Liver (tissue), 9 donors: Measurements from ENCODE around the gene SLC7A14. TPM values are rescaled to one million over a fixed set of nuclear protein-coding genes. Genes with fewer than 3 reads are reported as not detected.

Experiments
- DNase-seq: peaks from one replicate; pipeline ENCODE4 v3.0.0-alpha.2; 2017; ENCODE audit warnings: low spot score
- H3K27ac ChIP-seq, 2 donors: one replicate each; pipeline ENCODE4 v1.7.0; 2013; ENCODE audit warnings: inconsistent platforms in 2 of 2, low read length in 2 of 2, control low read depth in 1 of 2, low read depth in 1 of 2, mild to moderate bottlenecking in 1 of 2
- H3K27me3 ChIP-seq, 4 donors: one replicate each; pipeline versions ENCODE4 v1.6.1 to v1.7.0; 2013; ENCODE audit warnings: low read length in 3 of 4, inconsistent platforms in 1 of 4, mild to moderate bottlenecking in 1 of 4, moderate library complexity in 1 of 4; ENCODE audit not compliant: control insufficient read depth in 4 of 4, insufficient read depth in 4 of 4
- H3K36me3 ChIP-seq, 4 donors: one replicate each; pipeline versions ENCODE4 v1.6.1 to v1.7.0; 2013; ENCODE audit warnings: low read length in 3 of 4, mild to moderate bottlenecking in 3 of 4, low read depth in 1 of 4, moderate library complexity in 1 of 4; ENCODE audit not compliant: control insufficient read depth in 4 of 4, insufficient read depth in 3 of 4
- H3K4me1 ChIP-seq, 4 donors: one replicate each; pipeline versions ENCODE4 v1.6.1 to v1.7.0; 2013; ENCODE audit warnings: low read length in 3 of 4, mild to moderate bottlenecking in 3 of 4, moderate library complexity in 1 of 4; ENCODE audit not compliant: control insufficient read depth in 4 of 4, insufficient read depth in 4 of 4
- H3K4me3 ChIP-seq, 3 donors: one replicate each; pipeline versions ENCODE4 v1.6.1 to v1.7.0; 2013; ENCODE audit warnings: low read length in 3 of 3, control low read depth in 1 of 3, low read depth in 1 of 3, mild to moderate bottlenecking in 1 of 3
- H3K9ac ChIP-seq, 2 donors: one replicate each; pipeline ENCODE4 v1.7.0; 2013; ENCODE audit warnings: low read length in 2 of 2, mild to moderate bottlenecking in 2 of 2, moderate library complexity in 2 of 2, control low read depth in 1 of 2, low read depth in 1 of 2
- H3K9me3 ChIP-seq, 4 donors: one replicate each; pipeline versions ENCODE4 v1.6.1 to v1.7.0; 2013; ENCODE audit warnings: low read length in 3 of 4; ENCODE audit not compliant: control insufficient read depth in 4 of 4
- CTCF ChIP-seq: fragments of 150-350 bp; IDR thresholded peaks from 2 replicates; pipeline ENCODE4 v1.5.1; 2017; ENCODE audit warnings: improper control_type of control experiment, low read depth, low read length; ENCODE audit not compliant: missing input control
- EGR1 ChIP-seq, 2 donors: IDR thresholded peaks; 2 replicates each; pipeline ENCODE4 v1.6.1; 2016 to 2018; ENCODE audit warnings: antibody characterized with exemption in 2 of 2, low read depth in 2 of 2
- FOXA1 ChIP-seq: IDR thresholded peaks from 2 replicates; pipeline ENCODE4 v1.6.1; 2016; ENCODE audit warnings: antibody characterized with exemption
- FOXA2 ChIP-seq: IDR thresholded peaks from 2 replicates; pipeline ENCODE4 v1.6.1; 2016; ENCODE audit warnings: antibody characterized with exemption
- GABPA ChIP-seq, 2 donors: IDR thresholded peaks in 1 of 2; conservative IDR thresholded peaks in 1 of 2; 2 replicates each; pipeline ENCODE4 v1.6.1; 2016; ENCODE audit warnings: antibody characterized with exemption in 2 of 2, mild to moderate bottlenecking in 1 of 2, moderate library complexity in 1 of 2
- HNF4A ChIP-seq, 2 donors: conservative IDR thresholded peaks; 2 replicates each; pipeline ENCODE4 v1.6.1; 2016; ENCODE audit warnings: antibody characterized with exemption in 2 of 2, mild to moderate bottlenecking in 2 of 2
- HNF4G ChIP-seq: IDR thresholded peaks from 2 replicates; pipeline ENCODE4 v1.6.1; 2016; ENCODE audit warnings: antibody characterized with exemption
- MAX ChIP-seq: IDR thresholded peaks from 2 replicates; pipeline ENCODE4 v1.6.1; 2016; ENCODE audit warnings: antibody characterized with exemption
- NR2F2 ChIP-seq: IDR thresholded peaks from 2 replicates; pipeline ENCODE4 v1.6.1; 2016; ENCODE audit warnings: antibody characterized with exemption
- RAD21 ChIP-seq, 2 donors: IDR thresholded peaks; 2 replicates each; pipeline ENCODE4 v1.6.1; 2016; ENCODE audit warnings: antibody characterized with exemption in 2 of 2, mild to moderate bottlenecking in 2 of 2
- REST ChIP-seq: IDR thresholded peaks from 2 replicates; pipeline ENCODE4 v1.6.1; 2016; ENCODE audit warnings: antibody characterized with exemption, mild to moderate bottlenecking
- RXRA ChIP-seq, 2 donors: IDR thresholded peaks; 2 replicates each; pipeline ENCODE4 v1.6.1; 2017 to 2018; ENCODE audit warnings: antibody characterized with exemption in 2 of 2, mild to moderate bottlenecking in 1 of 2
- YY1 ChIP-seq: IDR thresholded peaks from 2 replicates; pipeline ENCODE4 v1.6.1; 2016; ENCODE audit warnings: antibody characterized with exemption, mild to moderate bottlenecking
- WGBS: extraction: QIAGEN DNeasy Blood & Tissue Kit; methylation state at CpG from one replicate; pipeline ENCODE4 v1.1.7; 2013; 5-methylcytosine and 5-hydroxymethylcytosine counted together
- polyA plus RNA-seq, 2 donors: library from polyadenylated mRNA; stranded (reverse) in 1 of 2; unstranded in 1 of 2; fragments of 200-250 nt in 1 of 2; fragments of >200 nt in 1 of 2; fragmentation: Nextera tagmentation in 1 of 2; extraction: Ambion mirVana in 1 of 2; gene quantifications; one replicate each; pipeline versions ENCODE4 v1.2.1 to v1.2.3, GENCODE V29; 2013 to 2015
- total RNA-seq, 2 donors: library from RNA; depleted of rRNA; stranded (reverse); fragments of >200 nt; gene quantifications; one replicate each; pipeline ENCODE4 v1.2.3, GENCODE V29; 2014
- TF ChIP-seq, protein P1 (sequence below): IDR thresholded peaks from 2 replicates; pipeline ENCODE4 v1.6.1; 2016; ENCODE audit warnings: antibody characterized with exemption
- donor health status: healthy.
- donor health status: healthy.
- donor health status: healthy.
- donor health status: healthy.
- donor health status: healthy.

The SLC7A14 gene
- total and polyA plus RNA-seq, 4 donors, result under 0.01 to 0.01 (median under 0.01) TPM; not detected in 1

- no peak overlapping the region for H3K27ac ChIP-seq
- H3K36me3 ChIP-seq, result no peaks in the 10 kb centered on the region
- no peak overlapping the region for H3K4me3 ChIP-seq
- WGBS, result 90% methylated on average over 4 of the region's 4 CpGs
- DNase-seq, result no peak
- H3K27me3 ChIP-seq, result no peaks in the 10 kb centered on the region
- no peaks in the 10 kb centered on the region for H3K9me3 ChIP-seq
- TF ChIP-seq RXRA (IDR thresholded peaks at IDR 0.05) (no peak), RAD21 (IDR thresholded peaks at IDR 0.05) (no peak), EGR1 (IDR thresholded peaks at IDR 0.05; ENCODE audit: low read depth in 2 of 2) (no peak), HNF4G (no peak), REST (no peak), FOXA1 (no peak), NR2F2 (no peak), GABPA (IDR thresholded peaks at IDR 0.05 in 1 of 2, conservative IDR thresholded peaks at IDR 0.05 in 1 of 2) (no peak), MAX (no peak), FOXA2 (no peak), CTCF (no peak)
- TF ChIP-seq, protein P1, sequence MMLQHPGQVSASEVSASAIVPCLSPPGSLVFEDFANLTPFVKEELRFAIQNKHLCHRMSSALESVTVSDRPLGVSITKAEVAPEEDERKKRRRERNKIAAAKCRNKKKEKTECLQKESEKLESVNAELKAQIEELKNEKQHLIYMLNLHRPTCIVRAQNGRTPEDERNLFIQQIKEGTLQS, result no peak
- peaks cover 0 to 11% (median 4%) of the 10 kb centered on the region in 4 donors for H3K4me1 ChIP-seq
- H3K9ac ChIP-seq, result no peak overlapping the region
Observed at GRCh38 chr3:170632780-170633179, 46.9 kb upstream of the SLC7A14 start.

DNA sequence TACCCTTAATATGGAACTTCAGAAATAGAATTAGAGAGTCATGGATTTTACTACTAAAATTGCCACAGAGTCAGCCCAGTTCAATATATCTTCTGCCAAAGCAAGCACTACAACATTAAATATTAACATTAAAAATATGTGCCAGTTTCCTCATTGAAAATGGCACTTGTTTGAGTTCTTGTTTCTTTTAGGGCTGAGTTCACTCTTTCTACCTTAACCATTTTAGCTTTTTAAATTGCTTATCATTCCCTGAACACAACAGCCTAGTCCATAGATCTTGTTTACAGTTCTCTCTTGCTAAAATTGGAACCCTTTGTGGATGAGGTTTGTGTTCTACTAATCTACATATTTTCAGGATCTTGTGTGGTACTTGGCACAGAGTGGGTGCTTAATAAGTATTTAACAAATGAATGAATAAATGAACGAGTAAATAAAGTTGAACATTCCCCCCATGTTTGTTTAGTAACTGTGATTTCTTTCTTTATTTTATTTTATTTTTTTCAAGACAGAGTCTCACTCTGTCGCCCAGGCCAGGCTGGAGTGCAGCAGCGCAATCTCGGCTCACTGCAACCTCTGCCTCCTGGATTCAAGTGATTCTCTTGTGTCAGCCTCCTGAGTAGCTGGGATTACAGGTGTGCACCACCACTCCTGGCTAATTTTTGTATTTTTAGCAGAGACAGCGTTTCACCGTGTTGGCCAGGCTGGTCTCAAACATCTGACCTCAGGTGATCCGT lies 46.0 kb upstream of the SLC7A14 start:
- 64% methylated on average over 7 of the region's 7 CpGs for WGBS
- TF ChIP-seq HNF4A (conservative IDR thresholded peaks at IDR 0.05) (peak in 1 of 2 donors; percentile 67), FOXA2 (peak; percentile 71), CTCF (no peak), RXRA (IDR thresholded peaks at IDR 0.05) (peak in 1 of 2 donors; percentile 63), NR2F2 (no peak), RAD21 (IDR thresholded peaks at IDR 0.05) (peak in 1 of 2 donors; percentile 27), YY1 (peak; percentile 71)
- no peaks in the 10 kb centered on the region for H3K27me3 ChIP-seq
- no peaks in the 10 kb centered on the region for H3K9me3 ChIP-seq
- H3K9ac ChIP-seq, result no peak overlapping the region
- no peaks in the 10 kb centered on the region for H3K36me3 ChIP-seq
- H3K4me3 ChIP-seq, result no peak overlapping the region
- no peak for DNase-seq
- H3K4me1 ChIP-seq, result peaks cover 0 to 11% (median 4%) of the 10 kb centered on the region in 4 donors
- H3K27ac ChIP-seq, result peak overlapping the region in 1 of 2 donors; percentile 23
